SK-N-SH (cell line): ENCODE data around the gene CTDP1. TPM values are rescaled to one million over a fixed set of nuclear protein-coding genes. Genes with fewer than 3 reads are reported as not detected.

Source experiments
- CTCF ChIA-PET: fragments of 300-600, 350-600 bp; formaldehyde crosslinking; extraction: SDS; loops from one replicate; lab custom pipeline; 2021; lab: Yijun Ruan, JAX
- POLR2A ChIA-PET: fragments of 350-600 bp; sonication (Branson Sonifier 250); formaldehyde crosslinking; extraction: SDS; loops from one replicate; lab custom pipeline; 2020; ENCODE audit warnings: antibody characterized with exemption, inconsistent platforms; lab: Yijun Ruan, JAX
- DNase-seq: peaks from one replicate; pipeline ENCODE4 v3.0.0; 2012
- H2AFZ ChIP-seq: fragments of 200-600 bp; sonication (generic); 2 replicates; pipeline ENCODE4 v1.8.1; 2016; ENCODE audit warnings: antibody characterized with exemption, mild to moderate bottlenecking, low read depth
- H3F3A ChIP-seq: fragments of 200-600 bp; sonication (generic); replicated peaks from 2 replicates; pipeline ENCODE3; 2016; ENCODE audit warnings: antibody characterized with exemption, mild to moderate bottlenecking; ENCODE audit not compliant: insufficient read depth
- H3K27ac ChIP-seq, 2 experiments: fragments of 200-500 bp in 1 of 2; fragments of 200-600 bp in 1 of 2; sonication (Bioruptor generic) in 1 of 2; sonication (generic), shearing (Covaris generic) in 1 of 2; 2 replicates each; pipeline versions ENCODE4 v1.5.1 to v1.6.1; 2014 to 2016; ENCODE audit warnings: low read depth in 2 of 2, inconsistent platforms in 1 of 2, low read length in 1 of 2, mild to moderate bottlenecking in 1 of 2, mixed read lengths in 1 of 2
- H3K27me3 ChIP-seq: fragments of 200-600 bp; sonication (generic), shearing (Covaris generic); 2 replicates; pipeline ENCODE4 v1.6.1; 2016; ENCODE audit warnings: mixed run types; ENCODE audit not compliant: insufficient read depth
- H3K36me3 ChIP-seq, 2 experiments: fragments of 200-500 bp in 1 of 2; fragments of 200-600 bp in 1 of 2; sonication (Bioruptor generic) in 1 of 2; sonication (generic) in 1 of 2; replicated peaks in 1 of 2; 2 replicates each; pipeline versions ENCODE3 to v1.5.1; 2014 to 2016; ENCODE audit warnings: low read length in 1 of 2, mild to moderate bottlenecking in 1 of 2; ENCODE audit not compliant: insufficient read depth in 2 of 2, control insufficient read depth in 1 of 2
- H3K4me1 ChIP-seq, 2 experiments: fragments of 200-500 bp in 1 of 2; fragments of 200-600 bp in 1 of 2; sonication (Bioruptor generic) in 1 of 2; sonication (generic), shearing (Covaris generic) in 1 of 2; 2 replicates each; pipeline versions ENCODE4 v1.5.1 to v1.6.1; 2014 to 2016; ENCODE audit warnings: low read depth in 1 of 2, low read length in 1 of 2, mixed run types in 1 of 2; ENCODE audit not compliant: insufficient read depth in 2 of 2, control insufficient read depth in 1 of 2
- H3K4me2 ChIP-seq: fragments of 200-600 bp; sonication (generic), shearing (Covaris generic); 2 replicates; pipeline ENCODE4 v1.6.1; 2017; ENCODE audit warnings: mixed run types
- H3K4me3 ChIP-seq, 2 experiments: fragments of 200-500 bp in 1 of 2; fragments of 200-600 bp in 1 of 2; sonication (Bioruptor generic) in 1 of 2; sonication (generic), shearing (Covaris generic) in 1 of 2; 2 replicates each; pipeline versions ENCODE4 v1.5.1 to v1.8.1; 2014 to 2016; ENCODE audit warnings: low read depth in 2 of 2, inconsistent platforms in 1 of 2, low read length in 1 of 2, mild to moderate bottlenecking in 1 of 2, mixed read lengths in 1 of 2, moderate library complexity in 1 of 2
- H3K79me2 ChIP-seq: fragments of 200-600 bp; sonication (generic); 2 replicates; pipeline ENCODE4 v1.8.1; 2017; ENCODE audit warnings: mild to moderate bottlenecking; ENCODE audit not compliant: insufficient read depth
- H3K9ac ChIP-seq: fragments of 200-600 bp; sonication (generic); 2 replicates; pipeline ENCODE4 v1.6.1; 2017; ENCODE audit warnings: mixed run types
- H3K9me2 ChIP-seq: fragments of 200-600 bp; sonication (generic); 2 replicates; pipeline ENCODE4 v1.6.1; 2017; ENCODE audit warnings: mixed run types
- H3K9me3 ChIP-seq: fragments of 200-600 bp; sonication (generic); 2 replicates; pipeline ENCODE4 v1.6.1; 2017; ENCODE audit warnings: mixed run types, mild to moderate bottlenecking, moderate library complexity
- H4K20me1 ChIP-seq: fragments of 200-600 bp; sonication (generic); 2 replicates; pipeline ENCODE4 v1.6.1; 2017; ENCODE audit warnings: mild to moderate bottlenecking, mixed run types; ENCODE audit not compliant: insufficient read depth
- CTCF ChIP-seq: fragments of 200-600 bp; sonication (generic); IDR thresholded peaks from 2 replicates; pipeline ENCODE4 v1.6.1; 2017; ENCODE audit warnings: antibody characterized with exemption, mild to moderate bottlenecking, moderate library complexity
- ELF1 ChIP-seq: IDR thresholded peaks from 2 replicates; pipeline ENCODE4 v1.4.0; 2012
- EP300 ChIP-seq, 2 experiments: IDR thresholded peaks; 2 replicates each; pipeline versions ENCODE4 v1.4.0 to v1.6.1; 2012; ENCODE audit warnings: borderline replicate concordance in 1 of 2, low read depth in 1 of 2, low read length in 1 of 2
- EZH2phosphoT487 ChIP-seq: fragments of 200-600 bp; sonication (generic); IDR thresholded peaks from 2 replicates; pipeline ENCODE4 v1.6.1; 2017; ENCODE audit warnings: low read depth, mixed run types, mild to moderate bottlenecking, antibody characterized with exemption, moderate library complexity, borderline replicate concordance
- FOXJ3 ChIP-seq: sonication (generic); formaldehyde crosslinking; IDR thresholded peaks from 2 replicates; pipeline ENCODE4 v1.5.1; 2020; ENCODE audit warnings: mild to moderate bottlenecking, missing genetic modification reagents
- GATA2 ChIP-seq: sonication (generic); formaldehyde crosslinking; IDR thresholded peaks from 2 replicates; pipeline ENCODE4 v1.5.0; 2020; ENCODE audit warnings: mild to moderate bottlenecking, missing genetic modification reagents
- IRF3 ChIP-seq: fragments of 150-350 bp; IDR thresholded peaks from 2 replicates; pipeline ENCODE4 v1.6.1; 2016; ENCODE audit warnings: mild to moderate bottlenecking, low read depth, low read length
- JUND ChIP-seq: IDR thresholded peaks from 2 replicates; pipeline ENCODE4 v1.4.0; 2012
- MXI1 ChIP-seq: IDR thresholded peaks from 2 replicates; pipeline ENCODE4 v1.6.1; 2012; ENCODE audit warnings: mild to moderate bottlenecking, low read depth, low read length, improper control_type of control experiment
- NRF1 ChIP-seq: IDR thresholded peaks from 2 replicates; pipeline ENCODE4 v1.6.1; 2012; ENCODE audit warnings: low read depth, mild to moderate bottlenecking, low read length
- POLR2AphosphoS5 ChIP-seq: IDR thresholded peaks from 2 replicates; pipeline ENCODE4 v1.6.1; 2012; ENCODE audit warnings: low read depth, low read length
- RAD21 ChIP-seq: IDR thresholded peaks from 2 replicates; pipeline ENCODE4 v1.6.1; 2012; ENCODE audit warnings: mild to moderate bottlenecking, low read length
- RCOR1 ChIP-seq: fragments of 150-350 bp; IDR thresholded peaks from 2 replicates; pipeline ENCODE4 v1.6.1; 2017; ENCODE audit warnings: antibody characterized with exemption, low read length
- RXRA ChIP-seq: IDR thresholded peaks from 2 replicates; pipeline ENCODE4 v1.4.0; 2012; ENCODE audit warnings: low read depth, mild to moderate bottlenecking, borderline replicate concordance
- SIN3A ChIP-seq: IDR thresholded peaks from 2 replicates; pipeline ENCODE4 v1.6.1; 2012; ENCODE audit warnings: low read depth, mild to moderate bottlenecking, low read length, moderate library complexity, borderline replicate concordance
- SMC3 ChIP-seq: IDR thresholded peaks from 2 replicates; pipeline ENCODE4 v1.6.1; 2012; ENCODE audit warnings: low read depth, low read length, improper control_type of control experiment
- TAF1 ChIP-seq: IDR thresholded peaks from 2 replicates; pipeline ENCODE4 v1.6.1; 2012; ENCODE audit warnings: low read depth, mild to moderate bottlenecking, low read length, moderate library complexity, borderline replicate concordance
- TEAD4 ChIP-seq: IDR thresholded peaks from 2 replicates; pipeline ENCODE4 v1.4.0; 2012; ENCODE audit warnings: mild to moderate bottlenecking, borderline replicate concordance; ENCODE audit not compliant: insufficient read depth
- USF2 ChIP-seq: fragments of 150-350 bp; IDR thresholded peaks from 2 replicates; pipeline ENCODE4 v1.6.1; 2017; ENCODE audit warnings: antibody characterized with exemption, low read length, low read depth, borderline replicate concordance
- YY1 ChIP-seq: IDR thresholded peaks from 2 replicates; pipeline ENCODE4 v1.4.0; 2012; ENCODE audit warnings: low read depth, mild to moderate bottlenecking
- WGBS: methylation state at CpG from one replicate; pipeline ENCODE4 v1.1.6; 2017; ENCODE audit warnings: low lambda C conversion rate; 5-methylcytosine and 5-hydroxymethylcytosine counted together
- polyA plus RNA-seq, 3 experiments: library from polyadenylated mRNA; depleted of rRNA; stranded (reverse); fragments of >200 nt; gene quantifications; 2 replicates each; pipeline ENCODE4 v1.2.3, GENCODE V29; 2012

The CTDP1 gene
- polyA plus RNA-seq, 1 of the 3 experiments (the other 2 are of a cell fraction): 15.6 TPM

- 6% methylated on average over 7 of the region's 10 CpGs for WGBS
- Histone ChIP-seq H3K4me3 (no peak overlapping the region), H3K27me3 (peaks cover 70% of the 10 kb centered on the region), H3K79me2 (no peaks in the 10 kb centered on the region), H3K4me2 (no peak overlapping the region), H3K9me3 (no peaks in the 10 kb centered on the region), H3K27ac (no peak overlapping the region), H4K20me1 (no peaks in the 10 kb centered on the region), H3K9me2 (no peaks in the 10 kb centered on the region), H3K9ac (no peak overlapping the region), H3F3A (no peaks in the 10 kb centered on the region), H3K36me3 (no peaks in the 10 kb centered on the region), H3K4me1 (no peaks in the 10 kb centered on the region; a peak in 1 of 4 replicates), H2AFZ (no peak overlapping the region)
- ChIA-PET CTCF (interaction anchor here (1.0 kb wide), 1 partner anchor 29 kb away, joined by 3 read pairs; no protein-coding TSS in a partner anchor), POLR2A (no interaction called here)
- TF ChIP-seq TAF1: no peak
- TF ChIP-seq ELF1: no peak
- no peak for TF ChIP-seq RXRA
- TF ChIP-seq IRF3: no peak
- TF ChIP-seq SIN3A: no peak
- no peak for TF ChIP-seq CTCF
- no peak for TF ChIP-seq JUND
- no peak for TF ChIP-seq YY1
- TF ChIP-seq SMC3: no peak
- no peak for TF ChIP-seq EZH2phosphoT487
- no peak for TF ChIP-seq MXI1
- TF ChIP-seq NRF1: no peak
- TF ChIP-seq RAD21: no peak
- no peak for TF ChIP-seq POLR2AphosphoS5
- no peak for TF ChIP-seq RCOR1
- TF ChIP-seq EP300 (IDR thresholded peaks at IDR 0.05; ENCODE audit: borderline replicate concordance in 1 of 2, low read depth in 1 of 2, low read length in 1 of 2): no peak
- TF ChIP-seq TEAD4: no peak
- TF ChIP-seq USF2: no peak
- TF ChIP-seq GATA2 (CRISPR knock-in tag): no peak
- TF ChIP-seq FOXJ3 (CRISPR knock-in tag): no peak
- DNase-seq: no peak
These were observed 40.4 kb upstream of the CTDP1 start for GRCh38 chr18:79639072-79639829.
